Measurements from ENCODE around the gene PTPN14. TPM values are rescaled to one million over a fixed set of nuclear protein-coding genes. Genes with fewer than 3 reads are reported as not detected.
A peak's percentile ranks its signal among the peaks of the same experiment; 100 is the strongest.

PTPN14 gene
- total RNA-seq, 1 experiment from 2014 or later: 76.4 TPM

DNA sequence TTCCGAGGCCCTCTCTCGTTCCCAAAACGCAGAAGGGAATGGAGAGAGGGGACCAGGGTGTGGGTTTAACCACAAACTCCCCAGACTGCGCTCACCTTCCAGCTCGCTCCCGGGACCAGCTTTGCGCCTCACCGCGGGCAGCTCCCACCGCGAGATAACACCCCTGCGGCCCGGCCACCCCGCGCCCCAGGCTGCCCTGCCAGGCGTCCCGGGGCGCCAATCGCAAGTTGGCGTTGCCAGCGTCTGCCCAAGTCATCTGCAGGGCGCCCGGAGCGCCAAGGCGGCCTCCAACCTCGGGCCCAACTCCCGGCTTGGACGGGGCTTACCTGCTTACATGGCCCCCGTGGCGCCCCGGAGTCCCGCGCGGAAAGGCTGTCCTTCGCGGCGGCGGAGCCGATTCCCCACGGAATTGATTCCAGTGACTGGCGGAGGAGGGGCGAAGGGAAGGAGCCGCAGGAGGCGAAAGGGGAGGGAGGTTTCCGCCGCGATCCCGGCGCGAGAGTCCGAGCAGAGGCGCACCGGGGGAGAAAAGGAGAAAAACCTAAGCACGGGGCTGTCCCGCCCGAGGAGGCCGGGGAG lies 456 bp downstream of the PTPN14 start:
- Mint-ChIP-seq H3K4me1 (peaks cover 42 to 56% of the 10 kb centered on the region in 2 experiments), H3K4me3 (peak overlapping the region; percentile 91 to 92), H3K36me3 (ENCODE audit: insufficient read depth in 1 of 3, low read depth in 3 of 3) (0 out of 7 replicates have a peak, but pooled peaks cover 0 to 2% (median 0%) of the 10 kb centered on the region in 3 experiments), H3K27ac (peak overlapping the region; percentile 96 to 97 (median 97)), H3K9me3 (no peaks in the 10 kb centered on the region; a peak in 2 of 5 replicates), H3K27me3 (ENCODE audit: low read depth) (no peaks in the 10 kb centered on the region)
- peak overlapping the region; percentile 11 for H4K8ac ChIP-seq (replicated peaks; ENCODE audit: insufficient read length, low read depth, low read length)
- peak overlapping the region; percentile 97 for H3K9ac ChIP-seq (ENCODE audit: extremely low read depth, insufficient read length, low read length)
- H3K14ac ChIP-seq (ENCODE audit: insufficient read depth, low read length): peak overlapping the region; percentile 94
- no peak for DNase-seq
- no peak overlapping the region for H3T11ph ChIP-seq (ENCODE audit: low read length)
- no peaks in the 10 kb centered on the region for H4K20me1 ChIP-seq (ENCODE audit: control insufficient read depth, insufficient read depth, insufficient read length)
- peak overlapping the region; percentile 96 for H3K18ac ChIP-seq (ENCODE audit: insufficient read length, low read depth, low read length)
- H3K27ac ChIP-seq (ENCODE audit: insufficient read length, low read depth, low read length): peak overlapping the region; percentile 81
- H3K56ac ChIP-seq (ENCODE audit: insufficient read length, low read depth, low read length): peak overlapping the region; percentile 35
- H4K5ac ChIP-seq (ENCODE audit: insufficient read length, low read depth, low read length): peak overlapping the region; percentile 12
- TF ChIP-seq, protein P1, sequence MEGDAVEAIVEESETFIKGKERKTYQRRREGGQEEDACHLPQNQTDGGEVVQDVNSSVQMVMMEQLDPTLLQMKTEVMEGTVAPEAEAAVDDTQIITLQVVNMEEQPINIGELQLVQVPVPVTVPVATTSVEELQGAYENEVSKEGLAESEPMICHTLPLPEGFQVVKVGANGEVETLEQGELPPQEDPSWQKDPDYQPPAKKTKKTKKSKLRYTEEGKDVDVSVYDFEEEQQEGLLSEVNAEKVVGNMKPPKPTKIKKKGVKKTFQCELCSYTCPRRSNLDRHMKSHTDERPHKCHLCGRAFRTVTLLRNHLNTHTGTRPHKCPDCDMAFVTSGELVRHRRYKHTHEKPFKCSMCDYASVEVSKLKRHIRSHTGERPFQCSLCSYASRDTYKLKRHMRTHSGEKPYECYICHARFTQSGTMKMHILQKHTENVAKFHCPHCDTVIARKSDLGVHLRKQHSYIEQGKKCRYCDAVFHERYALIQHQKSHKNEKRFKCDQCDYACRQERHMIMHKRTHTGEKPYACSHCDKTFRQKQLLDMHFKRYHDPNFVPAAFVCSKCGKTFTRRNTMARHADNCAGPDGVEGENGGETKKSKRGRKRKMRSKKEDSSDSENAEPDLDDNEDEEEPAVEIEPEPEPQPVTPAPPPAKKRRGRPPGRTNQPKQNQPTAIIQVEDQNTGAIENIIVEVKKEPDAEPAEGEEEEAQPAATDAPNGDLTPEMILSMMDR (conservative IDR thresholded peaks at IDR 0.05): no peak
- H2BK20ac ChIP-seq (ENCODE audit: low read depth, low read length, poor library complexity, severe bottlenecking): no peak overlapping the region
- whole genome bisulfite sequencing (ENCODE audit: extremely low coverage, insufficient read length, low lambda C conversion rate): no CpG with 5 or more reads among the region's 57 CpGs
- no peaks in the 10 kb centered on the region for H3K27me3 ChIP-seq (ENCODE audit: insufficient read depth, low read length)
- H3K4me1 ChIP-seq (ENCODE audit: insufficient read depth, low read length): peaks cover 7% of the 10 kb centered on the region
- no peak overlapping the region for H3K23ac ChIP-seq (ENCODE audit: insufficient read length, low read depth, low read length)
- H3K4me2 ChIP-seq (ENCODE audit: insufficient read depth, insufficient read length, low read length): peak overlapping the region; percentile 68
- H3K4ac ChIP-seq (ENCODE audit: low read depth, low read length): peak overlapping the region; percentile 93
- H3K79me2 ChIP-seq (ENCODE audit: insufficient read depth, low read length): peaks cover 36% of the 10 kb centered on the region; the same call in 1 of the 2 replicates
- peak overlapping the region; percentile 49; the same call in 1 of the 2 replicates for H2BK15ac ChIP-seq (ENCODE audit: low read depth, low read length)
- no peak overlapping the region for H2AK5ac ChIP-seq (ENCODE audit: insufficient read length, low read length)
- H3K9me3 ChIP-seq (ENCODE audit: control insufficient read depth, low read depth, low read length): no peaks in the 10 kb centered on the region
- H2AFZ ChIP-seq (ENCODE audit: low read length): no peak overlapping the region
- peak overlapping the region; percentile 69 for H2BK12ac ChIP-seq (ENCODE audit: insufficient read length, low read depth, low read length)
- peaks cover 27% of the 10 kb centered on the region for H3K23me2 ChIP-seq (ENCODE audit: insufficient read length, low read depth, low read length, poor library complexity, severe bottlenecking)
- peaks cover 4% of the 10 kb centered on the region for H3K79me1 ChIP-seq (ENCODE audit: insufficient read depth, low read depth, low read length, poor library complexity, severe bottlenecking)
- no peak overlapping the region for H2BK5ac ChIP-seq (ENCODE audit: insufficient read length, low read length)
- H4K91ac ChIP-seq (ENCODE audit: insufficient read length, low read depth, low read length): peak overlapping the region; percentile 99
- H2BK120ac ChIP-seq (ENCODE audit: low read depth, low read length, poor library complexity, severe bottlenecking): peak overlapping the region; percentile 40
